ENCODE results near the gene TFAP2A.

The TFAP2A gene

DNA sequence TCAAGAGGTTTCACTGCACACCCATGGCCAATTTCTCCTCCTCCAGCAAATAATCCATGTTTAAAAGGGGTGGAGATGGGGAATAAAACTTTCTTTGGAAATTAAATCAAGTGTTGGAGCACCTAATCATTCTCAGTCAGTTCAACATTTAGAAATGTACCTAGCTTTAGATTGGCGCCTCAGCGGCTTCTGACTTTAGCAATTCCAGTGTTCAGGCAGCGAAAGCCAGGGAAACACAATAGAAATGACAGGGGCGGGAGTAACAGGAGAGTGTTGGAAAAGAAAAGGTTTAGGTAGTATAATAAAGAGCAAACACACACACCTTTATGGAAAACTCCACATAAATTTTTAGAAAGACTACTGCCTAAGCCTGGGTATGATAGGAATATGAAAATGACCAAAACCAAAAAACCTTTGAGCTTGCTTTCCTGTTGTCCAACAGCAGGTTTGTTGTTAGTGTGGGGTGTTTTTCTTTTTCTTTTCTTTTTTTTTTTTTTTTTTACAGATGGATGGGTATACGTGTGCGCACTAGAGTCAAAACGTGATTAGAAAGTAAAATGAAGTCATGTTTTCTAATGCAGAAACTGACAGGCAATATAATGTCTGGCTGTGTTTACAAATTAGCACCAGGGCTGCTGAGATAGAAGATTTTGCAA is 7.7 kb downstream of the TFAP2A start:
- Histone ChIP-seq H3K9me3 (ENCODE audit: control insufficient read depth in 1 of 2, low read length in 2 of 2) (peaks cover 0 to 4% of the 10 kb centered on the region in 2 donors), H3K27me3 (ENCODE audit: control insufficient read depth in 1 of 2, insufficient read depth in 2 of 2, low read length in 2 of 2) (peaks cover 43 to 77% of the 10 kb centered on the region in 2 donors), H3K27ac (ENCODE audit: low read depth, low read length) (no peak overlapping the region), H3K4me1 (ENCODE audit: control insufficient read depth in 1 of 2, insufficient read depth in 2 of 2, low read length in 2 of 2) (peaks cover 13 to 21% of the 10 kb centered on the region in 2 donors), H3K9ac (ENCODE audit: low read depth in 1 of 2, low read length in 2 of 2) (no peak overlapping the region), H3K4me3 (ENCODE audit: low read depth in 1 of 2, low read length in 2 of 2) (no peak overlapping the region), H3K36me3 (ENCODE audit: control insufficient read depth in 1 of 2, insufficient read depth in 2 of 2, low read length in 2 of 2) (no peaks in the 10 kb centered on the region)

DNA sequence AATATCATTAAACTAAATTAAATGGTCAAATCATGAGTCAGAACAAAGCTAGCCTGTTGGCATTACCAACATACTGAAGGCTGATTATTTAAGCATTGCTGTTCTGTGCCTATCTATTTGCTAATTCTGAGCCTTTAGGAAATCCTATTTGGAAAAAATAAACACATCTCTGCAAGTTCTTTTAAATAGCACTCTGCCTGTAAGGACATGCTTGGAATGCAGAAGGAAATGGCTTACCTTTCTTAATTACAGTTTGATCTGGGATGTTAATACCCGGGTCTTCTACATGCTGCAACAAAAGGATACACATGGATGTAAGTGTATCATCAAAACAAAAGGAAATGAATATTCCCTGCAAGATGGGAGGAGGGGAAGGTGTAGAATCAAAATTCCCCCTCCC is 8.3 kb downstream of the TFAP2A start:
- Histone ChIP-seq H3K9ac (ENCODE audit: low read depth in 1 of 2, low read length in 2 of 2) (no peak overlapping the region), H3K36me3 (ENCODE audit: control insufficient read depth in 1 of 2, insufficient read depth in 2 of 2, low read length in 2 of 2) (no peaks in the 10 kb centered on the region), H3K27ac (ENCODE audit: low read depth, low read length) (no peak overlapping the region), H3K9me3 (ENCODE audit: control insufficient read depth in 1 of 2, low read length in 2 of 2) (peaks cover 0 to 4% of the 10 kb centered on the region in 2 donors), H3K4me3 (ENCODE audit: low read depth in 1 of 2, low read length in 2 of 2) (no peak overlapping the region), H3K4me1 (ENCODE audit: control insufficient read depth in 1 of 2, insufficient read depth in 2 of 2, low read length in 2 of 2) (peaks cover 12 to 21% of the 10 kb centered on the region in 2 donors), H3K27me3 (ENCODE audit: control insufficient read depth in 1 of 2, insufficient read depth in 2 of 2, low read length in 2 of 2) (peaks cover 40 to 77% of the 10 kb centered on the region in 2 donors)

DNA sequence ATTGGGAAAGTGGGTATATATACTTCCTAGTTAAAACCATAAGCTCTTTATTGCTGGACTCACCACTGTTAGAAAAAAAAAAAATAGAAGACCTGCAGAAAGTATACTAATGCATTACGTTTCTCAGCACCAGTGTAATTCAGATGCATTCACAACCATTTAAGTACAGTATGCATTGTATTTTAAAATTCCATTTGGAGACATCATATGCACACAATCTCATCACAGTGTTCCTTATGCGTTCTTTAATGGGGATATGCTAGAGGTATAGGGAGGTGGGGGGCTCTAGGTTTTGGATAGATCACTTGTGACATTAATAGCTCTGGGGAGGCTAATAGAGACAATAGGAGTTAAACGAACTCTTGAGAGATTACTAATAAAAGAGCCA is 9.4 kb downstream of the TFAP2A start:
- no peak overlapping the region for H3K4me3 ChIP-seq (ENCODE audit: low read depth in 1 of 2, low read length in 2 of 2)
- no peak overlapping the region for H3K27ac ChIP-seq (ENCODE audit: low read depth, low read length)
- peaks cover 6 to 16% of the 10 kb centered on the region in 2 donors for H3K4me1 ChIP-seq (ENCODE audit: control insufficient read depth in 1 of 2, insufficient read depth in 2 of 2, low read length in 2 of 2)
- H3K27me3 ChIP-seq (ENCODE audit: control insufficient read depth in 1 of 2, insufficient read depth in 2 of 2, low read length in 2 of 2): peaks cover 37 to 74% of the 10 kb centered on the region in 2 donors
- H3K36me3 ChIP-seq (ENCODE audit: control insufficient read depth in 1 of 2, insufficient read depth in 2 of 2, low read length in 2 of 2): no peaks in the 10 kb centered on the region
- H3K9me3 ChIP-seq (ENCODE audit: control insufficient read depth in 1 of 2, low read length in 2 of 2): peaks cover 0 to 4% of the 10 kb centered on the region in 2 donors
- H3K9ac ChIP-seq (ENCODE audit: low read depth in 1 of 2, low read length in 2 of 2): no peak overlapping the region

DNA sequence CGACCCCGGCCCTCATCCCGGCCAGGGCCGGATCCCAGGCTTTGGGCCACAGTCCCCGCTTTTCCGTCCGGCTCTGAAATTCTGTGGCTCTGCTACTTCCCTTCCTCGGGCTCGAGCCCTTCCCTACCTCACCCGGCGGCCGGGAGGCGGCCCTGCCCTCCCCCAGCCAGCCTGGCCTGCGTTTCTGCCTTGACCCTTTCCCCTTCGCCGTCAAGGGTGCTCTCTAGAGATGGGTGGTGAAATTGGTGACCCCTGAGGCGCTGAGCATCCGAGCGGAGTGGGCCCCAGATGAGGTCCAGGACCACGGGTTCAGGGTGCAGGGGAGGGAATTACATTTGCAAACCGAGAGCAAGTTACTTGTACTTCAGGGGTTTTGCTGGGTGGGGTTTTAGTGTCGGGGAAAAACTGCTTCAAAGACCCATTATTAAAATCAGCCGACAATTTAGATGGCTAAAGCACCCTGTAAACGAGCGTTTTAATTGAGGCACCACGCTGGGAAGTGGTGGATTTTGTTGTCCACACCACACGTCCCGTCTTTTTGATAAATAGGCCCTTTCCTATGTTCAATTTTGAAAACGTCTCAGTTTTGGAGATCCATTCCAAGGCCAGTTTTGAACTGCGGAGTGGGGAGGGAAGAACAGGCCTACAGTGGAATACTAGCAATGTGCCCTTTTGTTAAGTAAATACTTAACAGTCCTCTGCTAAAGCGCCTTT is 9.9 kb downstream of the TFAP2A start:
- Histone ChIP-seq H3K27me3 (ENCODE audit: control insufficient read depth in 1 of 2, insufficient read depth in 2 of 2, low read length in 2 of 2) (peaks cover 39 to 74% of the 10 kb centered on the region in 2 donors), H3K4me1 (ENCODE audit: control insufficient read depth in 1 of 2, insufficient read depth in 2 of 2, low read length in 2 of 2) (peaks cover 6 to 16% of the 10 kb centered on the region in 2 donors), H3K36me3 (ENCODE audit: control insufficient read depth in 1 of 2, insufficient read depth in 2 of 2, low read length in 2 of 2) (no peaks in the 10 kb centered on the region), H3K4me3 (ENCODE audit: low read depth in 1 of 2, low read length in 2 of 2) (peak overlapping the region; percentile 60 to 74), H3K9me3 (ENCODE audit: control insufficient read depth in 1 of 2, low read length in 2 of 2) (peaks cover 0 to 4% of the 10 kb centered on the region in 2 donors), H3K27ac (ENCODE audit: low read depth, low read length) (peak overlapping the region; percentile 26), H3K9ac (ENCODE audit: low read depth in 1 of 2, low read length in 2 of 2) (no peak overlapping the region)

DNA sequence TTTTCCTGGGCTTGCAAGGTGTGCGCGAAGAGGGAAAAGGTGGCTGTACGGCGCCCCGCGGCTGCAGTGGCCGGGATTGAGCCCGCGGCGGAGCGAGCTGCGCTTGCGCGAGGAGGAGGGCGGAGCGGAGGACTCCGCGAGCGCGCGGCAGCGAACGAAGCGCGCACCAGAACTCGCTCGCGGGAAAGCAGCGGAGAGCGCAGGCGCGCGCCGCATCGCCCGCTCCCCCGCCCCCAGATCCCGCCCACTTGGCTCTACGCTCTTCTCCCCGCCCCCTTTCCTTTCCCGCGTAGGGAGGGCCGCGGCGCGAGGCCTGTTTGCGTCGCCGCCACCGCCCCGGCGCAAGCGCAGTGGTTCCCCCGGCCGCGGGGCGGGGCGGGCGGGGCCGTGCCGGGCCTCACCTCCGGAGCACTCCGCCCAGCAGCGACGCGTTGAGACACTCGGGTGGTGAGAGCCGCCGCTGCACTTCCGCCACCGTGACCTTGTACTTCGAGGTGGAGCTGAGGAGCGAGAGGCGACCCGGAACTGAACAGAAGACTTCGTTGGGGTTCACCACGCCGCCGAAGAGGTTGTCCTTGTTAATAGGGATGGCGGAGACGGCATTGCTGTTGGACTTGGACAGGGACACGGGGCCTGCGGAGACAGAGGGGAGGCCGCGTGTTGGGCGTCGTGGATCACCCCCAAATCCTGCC is 10.6 kb downstream of the TFAP2A start:
- H3K9me3 ChIP-seq (ENCODE audit: control insufficient read depth in 1 of 2, low read length in 2 of 2): peaks cover 0 to 4% of the 10 kb centered on the region in 2 donors
- H3K36me3 ChIP-seq (ENCODE audit: control insufficient read depth in 1 of 2, insufficient read depth in 2 of 2, low read length in 2 of 2): no peaks in the 10 kb centered on the region
- peak overlapping the region in 1 of 2 donors; percentile 56 for H3K9ac ChIP-seq (ENCODE audit: low read depth in 1 of 2, low read length in 2 of 2)
- peaks cover 39 to 74% of the 10 kb centered on the region in 2 donors for H3K27me3 ChIP-seq (ENCODE audit: control insufficient read depth in 1 of 2, insufficient read depth in 2 of 2, low read length in 2 of 2)
- peaks cover 6 to 16% of the 10 kb centered on the region in 2 donors for H3K4me1 ChIP-seq (ENCODE audit: control insufficient read depth in 1 of 2, insufficient read depth in 2 of 2, low read length in 2 of 2)
- H3K27ac ChIP-seq (ENCODE audit: low read depth, low read length): peak overlapping the region; percentile 26
- H3K4me3 ChIP-seq (ENCODE audit: low read depth in 1 of 2, low read length in 2 of 2): peak overlapping the region; percentile 80 to 87

DNA sequence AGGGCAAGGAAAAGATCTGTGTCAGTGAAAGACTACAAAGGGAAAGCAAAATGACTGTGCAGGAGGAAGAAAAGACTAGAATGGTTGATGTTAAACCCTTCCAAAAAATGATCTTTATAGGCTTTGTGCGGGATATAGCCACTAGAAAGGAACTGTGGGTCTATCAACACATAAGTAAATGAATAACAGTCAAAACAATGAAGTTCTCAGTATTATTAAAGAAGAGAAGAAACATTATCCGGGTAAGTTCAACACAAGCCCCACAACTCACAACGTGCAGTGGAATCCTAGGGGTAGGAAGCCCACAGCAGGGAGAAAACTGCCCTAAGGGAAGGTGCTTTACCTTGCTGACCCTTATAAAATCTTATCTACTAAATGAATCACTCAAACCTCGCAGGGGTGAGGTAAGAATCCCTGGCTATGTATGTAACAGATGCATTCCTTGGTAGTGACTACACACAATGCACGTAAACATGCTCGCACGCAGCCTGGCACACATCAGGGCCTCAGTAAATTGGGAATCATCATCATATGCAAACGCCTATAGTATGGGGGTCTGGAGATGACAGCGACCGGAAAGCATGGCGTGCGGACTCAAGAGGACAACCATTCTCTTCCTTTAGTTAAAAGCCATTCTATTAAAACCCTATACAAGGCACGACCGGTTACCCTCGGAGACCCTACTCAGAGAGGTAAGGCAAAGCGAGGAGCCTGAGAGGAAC is 11.3 kb downstream of the TFAP2A start:
- Histone ChIP-seq H3K9me3 (ENCODE audit: control insufficient read depth in 1 of 2, low read length in 2 of 2) (peaks cover 0 to 4% of the 10 kb centered on the region in 2 donors), H3K36me3 (ENCODE audit: control insufficient read depth in 1 of 2, insufficient read depth in 2 of 2, low read length in 2 of 2) (no peaks in the 10 kb centered on the region), H3K27ac (ENCODE audit: low read depth, low read length) (no peak overlapping the region), H3K9ac (ENCODE audit: low read depth in 1 of 2, low read length in 2 of 2) (peak overlapping the region in 1 of 2 donors; percentile 56), H3K4me3 (ENCODE audit: low read depth in 1 of 2, low read length in 2 of 2) (peak overlapping the region; percentile 80 to 87), H3K27me3 (ENCODE audit: control insufficient read depth in 1 of 2, insufficient read depth in 2 of 2, low read length in 2 of 2) (peaks cover 43 to 74% of the 10 kb centered on the region in 2 donors), H3K4me1 (ENCODE audit: control insufficient read depth in 1 of 2, insufficient read depth in 2 of 2, low read length in 2 of 2) (peaks cover 6 to 16% of the 10 kb centered on the region in 2 donors)

DNA sequence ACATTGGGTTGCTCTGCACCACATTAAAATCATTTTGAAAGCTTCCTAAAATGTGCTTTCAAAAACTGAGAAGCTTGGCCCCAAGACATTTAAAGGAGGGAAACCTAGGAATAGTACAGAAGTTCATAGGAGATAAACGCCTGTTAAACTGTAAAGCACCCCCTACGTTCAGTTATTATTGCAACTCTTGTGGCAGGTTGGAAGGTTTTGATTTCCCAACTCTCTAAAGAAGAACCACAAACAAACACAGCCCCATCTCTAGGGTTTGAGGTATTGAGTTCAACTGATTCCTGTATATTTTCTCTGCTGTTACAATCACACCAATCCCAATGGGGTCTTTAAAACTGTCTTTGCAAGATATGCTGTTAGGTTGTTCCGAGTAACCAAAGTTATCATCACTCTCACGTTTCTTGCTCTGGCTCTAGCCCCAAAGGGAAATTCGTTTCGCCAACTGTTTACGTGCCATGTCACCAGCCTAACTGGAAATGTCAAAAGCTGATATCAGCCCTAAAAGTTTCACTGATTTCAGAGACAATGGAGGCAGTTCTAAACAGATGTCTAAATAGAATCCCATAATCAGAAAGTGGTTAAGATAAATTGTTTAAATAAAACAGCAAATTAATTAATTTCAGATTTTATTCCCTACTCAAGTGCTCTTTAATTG is 12.1 kb downstream of the TFAP2A start:
- no peaks in the 10 kb centered on the region for H3K36me3 ChIP-seq (ENCODE audit: control insufficient read depth in 1 of 2, insufficient read depth in 2 of 2, low read length in 2 of 2)
- H3K4me1 ChIP-seq (ENCODE audit: control insufficient read depth in 1 of 2, insufficient read depth in 2 of 2, low read length in 2 of 2): peaks cover 6 to 16% of the 10 kb centered on the region in 2 donors
- H3K9me3 ChIP-seq (ENCODE audit: control insufficient read depth in 1 of 2, low read length in 2 of 2): peaks cover 0 to 4% of the 10 kb centered on the region in 2 donors
- peaks cover 39 to 69% of the 10 kb centered on the region in 2 donors for H3K27me3 ChIP-seq (ENCODE audit: control insufficient read depth in 1 of 2, insufficient read depth in 2 of 2, low read length in 2 of 2)
- peak overlapping the region in 1 of 2 donors; percentile 87 for H3K4me3 ChIP-seq (ENCODE audit: low read depth in 1 of 2, low read length in 2 of 2)
- no peak overlapping the region for H3K9ac ChIP-seq (ENCODE audit: low read depth in 1 of 2, low read length in 2 of 2)
- no peak overlapping the region for H3K27ac ChIP-seq (ENCODE audit: low read depth, low read length)

DNA sequence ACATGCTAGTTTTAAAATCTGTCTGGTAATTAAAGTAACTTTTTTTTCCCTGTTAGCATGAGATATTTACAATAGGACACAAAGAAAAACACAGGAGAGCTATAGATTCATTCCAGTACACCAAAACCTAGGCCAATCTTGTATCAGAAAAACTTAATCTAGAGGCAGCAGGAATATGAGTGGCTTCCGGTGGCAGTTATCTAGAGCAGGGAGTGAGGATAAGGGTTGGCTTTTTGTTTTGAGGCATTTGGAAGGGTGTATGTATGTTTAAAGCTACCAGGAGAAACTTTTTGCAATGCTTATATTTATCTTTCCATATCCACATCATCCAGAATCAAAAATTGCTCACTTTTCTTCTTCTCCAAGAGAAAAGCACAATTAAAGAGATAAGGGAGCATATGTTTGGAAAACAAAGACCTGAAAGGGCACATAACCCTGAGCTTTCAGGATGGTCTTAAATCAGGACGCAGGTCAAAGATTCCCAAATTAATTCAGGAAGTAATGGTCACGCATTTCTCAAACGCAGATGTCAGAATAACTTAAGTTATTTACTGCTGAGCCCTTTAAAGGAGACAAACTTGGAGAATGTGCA is 13.1 kb downstream of the TFAP2A start:
- peaks cover 36 to 69% of the 10 kb centered on the region in 2 donors for H3K27me3 ChIP-seq (ENCODE audit: control insufficient read depth in 1 of 2, insufficient read depth in 2 of 2, low read length in 2 of 2)
- H3K27ac ChIP-seq (ENCODE audit: low read depth, low read length): no peak overlapping the region
- H3K4me1 ChIP-seq (ENCODE audit: control insufficient read depth in 1 of 2, insufficient read depth in 2 of 2, low read length in 2 of 2): peaks cover 6 to 16% of the 10 kb centered on the region in 2 donors

DNA sequence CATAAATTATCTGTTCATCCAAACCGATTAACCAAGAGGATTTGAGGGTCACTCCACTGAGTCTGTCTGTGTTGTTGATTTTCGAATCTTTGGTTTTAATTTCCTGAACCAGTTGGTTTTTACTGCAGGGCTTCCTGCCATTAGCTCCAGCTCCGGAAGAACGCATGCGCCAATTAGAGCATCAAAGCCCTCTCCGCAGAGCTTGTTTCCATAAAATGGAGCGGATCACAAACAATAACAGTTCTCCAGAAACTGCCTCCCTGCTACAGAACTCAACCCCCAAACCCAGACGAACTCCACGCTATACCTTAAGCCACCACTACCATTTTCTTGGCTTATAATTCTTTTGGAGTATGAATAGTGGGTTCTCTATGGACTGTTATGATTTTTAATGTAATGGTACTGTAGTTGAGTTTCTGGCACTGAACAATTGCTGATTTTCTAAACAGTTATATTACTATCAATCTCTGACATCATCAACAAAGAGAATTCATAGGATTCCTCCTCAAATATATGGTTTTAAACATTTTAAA is 13.8 kb downstream of the TFAP2A start:
- Histone ChIP-seq H3K27ac (ENCODE audit: low read depth, low read length) (no peak overlapping the region), H3K9ac (ENCODE audit: low read depth in 1 of 2, low read length in 2 of 2) (no peak overlapping the region), H3K9me3 (ENCODE audit: control insufficient read depth in 1 of 2, low read length in 2 of 2) (peaks cover 0 to 4% of the 10 kb centered on the region in 2 donors), H3K4me3 (ENCODE audit: low read depth in 1 of 2, low read length in 2 of 2) (no peak overlapping the region), H3K27me3 (ENCODE audit: control insufficient read depth in 1 of 2, insufficient read depth in 2 of 2, low read length in 2 of 2) (peaks cover 40 to 67% of the 10 kb centered on the region in 2 donors), H3K36me3 (ENCODE audit: control insufficient read depth in 1 of 2, insufficient read depth in 2 of 2, low read length in 2 of 2) (no peaks in the 10 kb centered on the region), H3K4me1 (ENCODE audit: control insufficient read depth in 1 of 2, insufficient read depth in 2 of 2, low read length in 2 of 2) (peaks cover 6 to 16% of the 10 kb centered on the region in 2 donors)

More for the DNA sequence above, 13.1 kb downstream of the TFAP2A start:
- no peaks in the 10 kb centered on the region for H3K36me3 ChIP-seq (ENCODE audit: control insufficient read depth in 1 of 2, insufficient read depth in 2 of 2, low read length in 2 of 2)
- no peak overlapping the region for H3K9ac ChIP-seq (ENCODE audit: low read depth in 1 of 2, low read length in 2 of 2)
- H3K9me3 ChIP-seq (ENCODE audit: control insufficient read depth in 1 of 2, low read length in 2 of 2): peaks cover 0 to 4% of the 10 kb centered on the region in 2 donors
- no peak overlapping the region for H3K4me3 ChIP-seq (ENCODE audit: low read depth in 1 of 2, low read length in 2 of 2)
